WERI-Rb-1 (cell line): ENCODE data around the gene TYMS.

Source experiments
- DNase-seq: peaks from one replicate; pipeline ENCODE4 v3.0.0-alpha.2; 2020
- H3K27ac ChIP-seq: fragments of 250-450 bp; sonication (Bioruptor Pico); 2 replicates; pipeline ENCODE4 v1.5.1; 2020; ENCODE audit warnings: mild to moderate bottlenecking, moderate library complexity
- H3K27me3 ChIP-seq: fragments of 250-450 bp; sonication (Bioruptor Pico); 2 replicates; pipeline ENCODE4 v1.5.1; 2021; ENCODE audit warnings: mild to moderate bottlenecking, low read depth, moderate library complexity; ENCODE audit not compliant: insufficient read depth, severe bottlenecking
- H3K36me3 ChIP-seq: fragments of 250-450 bp; sonication (Bioruptor Pico); 2 replicates; pipeline ENCODE4 v1.5.1; 2020; ENCODE audit warnings: mild to moderate bottlenecking, moderate library complexity
- H3K4me3 ChIP-seq: 2 replicates; pipeline ENCODE4 v1.5.1; 2011; ENCODE audit warnings: low read depth, mild to moderate bottlenecking, control low read depth, low read length
- H3K9me3 ChIP-seq: fragments of 250-450 bp; sonication (Bioruptor Pico); 2 replicates; pipeline ENCODE4 v1.5.1; 2021; ENCODE audit warnings: mild to moderate bottlenecking, moderate library complexity; ENCODE audit not compliant: severe bottlenecking
- CTCF ChIP-seq: IDR thresholded peaks from 2 replicates; pipeline ENCODE4 v1.5.1; 2011; ENCODE audit warnings: low read depth, mild to moderate bottlenecking, control low read depth, inconsistent platforms, low read length

The TYMS gene

GRCh38 chr18:708096-708495 lies 50.6 kb downstream of the TYMS start:
- no peak for DNase-seq
- peaks cover 9% of the 10 kb centered on the region for H3K36me3 ChIP-seq
- no peaks in the 10 kb centered on the region for H3K27me3 ChIP-seq
- H3K27ac ChIP-seq, result no peak overlapping the region
- peaks cover 5% of the 10 kb centered on the region for H3K9me3 ChIP-seq
- TF ChIP-seq CTCF, result no peak
- no peak overlapping the region for H3K4me3 ChIP-seq

GRCh38 chr18:709771-710170 lies 52.3 kb downstream of the TYMS start:
- Histone ChIP-seq H3K27ac (no peak overlapping the region), H3K9me3 (peaks cover 5% of the 10 kb centered on the region), H3K4me3 (no peak overlapping the region), H3K27me3 (no peaks in the 10 kb centered on the region), H3K36me3 (peaks cover 9% of the 10 kb centered on the region)
- DNase-seq, result no peak
- TF ChIP-seq CTCF, result no peak

GRCh38 chr18:710418-711300 lies 53.2 kb downstream of the TYMS start:
- peak overlapping the region; percentile 97 for H3K4me3 ChIP-seq
- H3K9me3 ChIP-seq, result peaks cover 5% of the 10 kb centered on the region
- peaks cover 9% of the 10 kb centered on the region for H3K36me3 ChIP-seq
- H3K27ac ChIP-seq, result no peak overlapping the region
- no peaks in the 10 kb centered on the region for H3K27me3 ChIP-seq
- DNase-seq, result no peak
- TF ChIP-seq CTCF, result no peak

GRCh38 chr18:711310-711656 lies 53.8 kb downstream of the TYMS start:
- no peak for TF ChIP-seq CTCF
- H3K27ac ChIP-seq, result no peak overlapping the region
- H3K4me3 ChIP-seq, result peak overlapping the region; percentile 97
- H3K27me3 ChIP-seq, result no peaks in the 10 kb centered on the region
- no peak for DNase-seq
- H3K36me3 ChIP-seq, result peaks cover 9% of the 10 kb centered on the region
- peaks cover 5% of the 10 kb centered on the region for H3K9me3 ChIP-seq

- peaks cover 9% of the 10 kb centered on the region for H3K36me3 ChIP-seq
- peak; percentile 64 for DNase-seq
- H3K27ac ChIP-seq, result peak overlapping the region; percentile 77
- H3K4me3 ChIP-seq, result peak overlapping the region; percentile 97
- peak; percentile 39; the same call in 1 of the 2 replicates for TF ChIP-seq CTCF
- peaks cover 5% of the 10 kb centered on the region for H3K9me3 ChIP-seq
- H3K27me3 ChIP-seq, result no peaks in the 10 kb centered on the region
Observed at GRCh38 chr18:711657-712400, 54.4 kb downstream of the TYMS start.
